ENCODE measurements around the gene DPRX.

Gene DPRX, protein sequence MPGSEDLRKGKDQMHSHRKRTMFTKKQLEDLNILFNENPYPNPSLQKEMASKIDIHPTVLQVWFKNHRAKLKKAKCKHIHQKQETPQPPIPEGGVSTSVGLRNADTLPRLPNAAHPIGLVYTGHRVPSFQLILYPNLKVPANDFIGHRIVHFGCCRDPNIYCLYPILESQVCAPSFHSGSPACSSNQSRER

DNA sequence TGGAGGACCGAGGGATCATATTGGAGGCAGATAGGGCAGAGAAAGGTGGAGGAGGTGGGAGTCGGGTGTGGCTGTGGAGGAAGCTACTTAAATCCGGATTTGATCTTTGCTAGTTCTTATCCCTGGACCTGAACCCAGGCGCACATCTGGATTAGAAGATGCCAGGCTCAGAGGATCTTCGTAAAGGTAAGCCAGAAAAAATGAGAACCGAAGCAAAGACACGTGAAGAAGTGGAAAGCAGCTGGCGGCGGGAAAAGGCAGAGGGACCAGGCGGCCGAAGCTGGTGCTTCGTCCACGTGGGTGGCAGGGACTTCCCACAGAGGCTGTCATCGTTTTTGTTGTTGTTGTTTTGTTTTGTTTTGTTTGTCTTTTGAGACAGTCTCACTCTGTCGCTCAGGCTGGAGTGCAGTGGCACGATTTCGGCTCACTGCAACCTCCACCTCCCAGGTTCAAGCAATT, at the start of gene DPRX:
Gene DPRX, plus strand, starts transcription at position 51 of the 459 bp plus-strand sequence. Its CDS starts 108 bp downstream, at position 159.
- no peak within 1 kb of the TSS for H3K4me3 ChIP-seq (ENCODE audit: low read depth, low read length)
- DNase-seq (ENCODE audit: low read depth) = no peak

DNA sequence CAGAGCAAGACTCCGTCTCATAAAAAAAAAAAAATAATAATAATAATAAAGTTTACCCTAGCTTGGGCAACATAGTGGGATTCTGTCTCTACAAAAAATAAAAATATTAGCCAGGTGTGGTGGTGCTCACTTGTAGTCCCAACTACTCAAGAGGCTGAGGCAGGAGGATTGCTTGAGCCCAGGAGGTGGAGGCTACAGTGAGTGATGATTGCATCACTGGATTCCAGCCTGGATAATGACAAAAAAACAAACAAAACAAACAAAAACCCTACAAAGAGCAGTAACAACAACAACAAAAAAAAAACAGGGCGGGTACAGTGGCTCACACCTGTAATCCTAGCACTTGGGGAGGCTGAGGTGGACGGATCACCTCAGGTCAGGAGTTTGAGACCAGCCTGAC, 48.6 kb upstream of the DPRX start:
- H3K4me3 ChIP-seq (ENCODE audit: low read depth, low read length) = no peak overlapping the region

DNA sequence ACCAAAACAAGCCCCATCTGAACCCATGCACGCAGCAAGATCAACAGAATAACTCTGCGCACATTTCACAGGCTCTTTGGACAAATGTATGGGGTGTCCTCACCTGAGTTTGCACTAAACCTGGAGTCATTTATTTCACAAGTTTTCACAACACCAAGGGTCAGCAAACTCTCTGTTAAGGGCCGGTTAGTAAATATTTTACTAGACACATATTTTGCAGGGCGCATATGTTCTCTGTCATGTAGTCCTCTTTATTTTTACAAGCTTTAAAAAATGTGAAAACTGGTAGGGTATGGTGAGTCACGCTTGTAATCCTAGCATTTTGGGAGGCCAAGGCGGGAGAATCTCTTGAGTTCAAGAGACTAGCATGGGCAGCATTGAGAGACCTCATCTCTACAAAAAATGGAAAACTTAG, 45.5 kb upstream of the DPRX start:
- no peak for DNase-seq (ENCODE audit: low read depth)
- H3K4me3 ChIP-seq (ENCODE audit: low read depth, low read length) = no peak overlapping the region

More for the DNA sequence above, 48.6 kb upstream of the DPRX start:
- DNase-seq (ENCODE audit: low read depth) = no peak

DNA sequence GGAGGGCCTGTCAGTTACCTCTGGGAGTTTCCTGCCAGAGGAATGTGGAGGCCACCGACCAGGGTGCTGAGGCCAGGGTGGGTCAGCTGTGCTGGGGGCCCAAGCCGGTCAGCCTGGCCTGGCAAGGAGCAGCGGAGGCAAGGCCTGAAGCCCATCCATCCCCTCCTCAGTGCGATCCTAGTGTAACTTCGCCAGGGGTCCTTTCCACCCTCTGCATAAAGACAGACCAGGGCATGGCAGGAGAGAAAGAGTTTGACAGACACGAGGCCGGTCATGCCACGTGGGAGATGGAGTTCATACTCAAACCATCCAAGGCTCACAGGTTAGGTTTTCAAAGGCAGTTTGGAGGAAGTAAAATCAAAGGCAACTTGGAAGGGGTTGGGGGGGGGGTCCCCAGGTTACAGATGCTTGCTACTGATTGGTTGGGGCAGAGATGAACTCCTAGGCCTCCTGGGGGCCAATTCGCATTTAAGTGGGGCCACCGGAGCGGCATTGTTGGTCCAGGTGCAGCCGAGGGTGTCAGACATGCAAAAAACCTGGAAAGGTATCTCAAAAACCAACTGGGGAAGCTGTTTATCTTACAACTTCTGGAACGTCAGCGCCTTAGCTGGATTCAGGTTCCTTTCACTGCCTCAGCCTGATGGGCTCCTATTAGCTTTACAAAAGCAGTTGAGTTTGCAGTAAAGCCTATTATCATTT, 36.8 kb upstream of the DPRX start:
- DNase-seq (ENCODE audit: low read depth) = no peak
- H3K4me3 ChIP-seq (ENCODE audit: low read depth, low read length) = no peak overlapping the region

GRCh38 chr19:53595510-53595867, 36.3 kb upstream of the DPRX start:
- no peak overlapping the region for H3K4me3 ChIP-seq (ENCODE audit: low read depth, low read length)
- no peak for DNase-seq (ENCODE audit: low read depth)

- H3K4me3 ChIP-seq (ENCODE audit: low read depth, low read length) = no peak overlapping the region
- DNase-seq (ENCODE audit: low read depth) = no peak
Measured at GRCh38 chr19:53596056-53596455, 35.7 kb upstream of the DPRX start.

DNA sequence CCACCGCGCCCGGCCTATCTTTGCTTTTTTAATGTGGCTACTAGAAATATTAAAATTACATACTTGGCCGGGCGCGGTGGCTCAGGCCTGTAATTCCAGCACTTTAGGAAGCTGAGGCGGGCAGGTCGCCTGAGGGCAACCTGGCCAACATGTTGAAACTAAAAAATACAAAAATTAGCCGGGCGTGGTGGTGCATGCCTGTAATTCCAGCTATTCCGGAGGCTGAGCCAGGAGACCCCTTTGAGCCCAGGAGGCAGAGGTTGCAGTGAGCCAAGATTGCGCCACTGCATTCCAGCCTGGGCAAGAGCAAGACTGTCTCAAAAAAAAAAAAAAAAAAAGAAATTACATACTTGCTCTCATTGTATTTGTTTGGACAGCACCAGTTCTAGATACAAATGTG, 34.8 kb upstream of the DPRX start:
- no peak for DNase-seq (ENCODE audit: low read depth)
- no peak overlapping the region for H3K4me3 ChIP-seq (ENCODE audit: low read depth, low read length)

GRCh38 chr19:53598361-53598760, 33.4 kb upstream of the DPRX start:
- no peak for DNase-seq (ENCODE audit: low read depth)
- H3K4me3 ChIP-seq (ENCODE audit: low read depth, low read length) = no peak overlapping the region

DNA sequence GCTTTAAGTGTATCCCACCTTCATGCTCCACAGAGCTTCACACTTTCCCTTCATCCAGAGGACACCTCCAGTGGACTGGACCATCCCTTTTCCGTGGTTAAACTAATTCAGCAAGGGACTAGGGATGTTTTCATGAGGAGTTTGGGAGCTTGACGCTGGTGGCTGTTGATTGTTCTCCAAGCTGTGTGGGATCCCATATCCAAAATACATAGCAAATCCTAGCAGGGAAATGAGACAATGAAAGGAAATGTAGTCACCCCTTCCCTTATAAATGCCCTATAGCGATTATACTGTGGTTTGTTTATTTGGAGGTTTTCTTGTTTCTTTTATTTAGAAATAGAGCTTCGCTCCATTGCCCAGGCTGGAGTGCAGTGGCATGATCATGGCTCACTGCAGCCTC, 31.6 kb upstream of the DPRX start:
- no peak for DNase-seq (ENCODE audit: low read depth)
- H3K4me3 ChIP-seq (ENCODE audit: low read depth, low read length) = no peak overlapping the region

GRCh38 chr19:53606031-53606430, 25.8 kb upstream of the DPRX start:
- no peak overlapping the region for H3K4me3 ChIP-seq (ENCODE audit: low read depth, low read length)
- no peak for DNase-seq (ENCODE audit: low read depth)

GRCh38 chr19:53608381-53608780, 23.4 kb upstream of the DPRX start:
- H3K4me3 ChIP-seq (ENCODE audit: low read depth, low read length) = no peak overlapping the region

GRCh38 chr19:53612762-53613526, 18.9 kb upstream of the DPRX start:
- no peak overlapping the region for H3K4me3 ChIP-seq (ENCODE audit: low read depth, low read length)
- no peak for DNase-seq (ENCODE audit: low read depth)

More at GRCh38 chr19:53608381-53608780, 23.4 kb upstream of the DPRX start:
- DNase-seq (ENCODE audit: low read depth) = no peak

- no peak overlapping the region for H3K4me3 ChIP-seq (ENCODE audit: low read depth, low read length)
- DNase-seq (ENCODE audit: low read depth) = no peak
Measured at GRCh38 chr19:53621885-53622740, 9.7 kb upstream of the DPRX start.

DNA sequence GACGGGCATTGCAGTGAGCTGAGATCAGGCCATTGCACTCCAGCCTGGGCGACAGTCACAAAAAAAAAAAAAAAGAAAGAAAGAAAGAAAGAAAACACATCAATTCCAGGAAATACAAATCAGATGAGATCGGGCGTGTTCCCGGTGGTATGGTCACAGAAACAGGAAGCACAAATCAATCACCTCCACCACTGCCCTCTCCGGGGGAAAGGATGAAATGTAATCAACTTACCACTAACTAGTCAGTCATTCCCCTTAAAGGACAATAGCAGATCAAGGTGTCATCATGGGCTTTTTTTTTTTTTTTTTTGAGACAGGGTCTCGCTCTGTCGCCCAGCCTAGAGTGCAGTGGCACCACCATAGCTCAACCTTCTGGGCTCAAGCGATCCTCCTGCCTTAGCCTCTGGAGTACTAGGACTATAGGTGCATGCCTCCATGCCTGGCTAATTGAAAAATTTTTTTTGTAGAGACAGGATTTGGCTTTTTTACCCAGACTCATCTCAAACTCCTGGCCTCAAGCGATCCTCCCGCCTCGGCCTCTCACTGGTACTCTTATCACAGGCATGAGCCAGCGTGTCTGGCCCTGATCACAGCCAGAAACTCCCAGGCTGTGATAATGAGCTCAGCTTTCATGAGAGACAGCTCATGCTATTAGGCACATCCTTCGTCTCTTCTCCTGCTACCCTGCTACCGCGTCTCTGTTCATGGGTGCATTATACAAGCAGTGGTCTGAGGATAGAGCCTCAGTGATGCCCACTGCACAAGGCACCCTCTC, 6.8 kb upstream of the DPRX start:
- H3K4me3 ChIP-seq (ENCODE audit: low read depth, low read length) = no peak overlapping the region
- no peak for DNase-seq (ENCODE audit: low read depth)

DNA sequence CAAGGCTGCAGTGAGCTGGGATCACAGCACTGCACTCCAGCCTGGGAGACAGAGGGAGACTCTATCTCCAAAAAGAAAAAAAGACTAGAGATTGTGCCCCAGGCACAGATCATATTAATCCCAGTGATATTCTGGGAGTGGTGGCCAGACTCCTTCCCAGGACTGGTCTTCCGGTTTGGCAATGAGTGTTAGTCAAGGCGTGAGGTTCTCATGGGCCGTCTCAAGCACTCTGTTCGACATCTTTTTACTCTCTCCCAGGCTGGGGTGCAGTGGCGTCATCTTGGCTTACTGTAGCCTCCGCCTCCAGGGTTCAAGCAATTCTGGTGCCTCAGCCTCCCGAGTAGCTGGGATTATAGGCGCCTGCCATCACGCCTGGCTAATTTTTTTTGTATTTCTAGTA, 5.3 kb upstream of the DPRX start:
- no peak for DNase-seq (ENCODE audit: low read depth)
- H3K4me3 ChIP-seq (ENCODE audit: low read depth, low read length) = no peak overlapping the region

- DNase-seq (ENCODE audit: low read depth) = no peak
- no peak overlapping the region for H3K4me3 ChIP-seq (ENCODE audit: low read depth, low read length)
Measured at GRCh38 chr19:53626976-53627375, 4.8 kb upstream of the DPRX start.

- no peak for DNase-seq (ENCODE audit: low read depth)
- H3K4me3 ChIP-seq (ENCODE audit: low read depth, low read length) = no peak overlapping the region
Measured at GRCh38 chr19:53634768-53635167, 3.0 kb downstream of the DPRX start.

DNA sequence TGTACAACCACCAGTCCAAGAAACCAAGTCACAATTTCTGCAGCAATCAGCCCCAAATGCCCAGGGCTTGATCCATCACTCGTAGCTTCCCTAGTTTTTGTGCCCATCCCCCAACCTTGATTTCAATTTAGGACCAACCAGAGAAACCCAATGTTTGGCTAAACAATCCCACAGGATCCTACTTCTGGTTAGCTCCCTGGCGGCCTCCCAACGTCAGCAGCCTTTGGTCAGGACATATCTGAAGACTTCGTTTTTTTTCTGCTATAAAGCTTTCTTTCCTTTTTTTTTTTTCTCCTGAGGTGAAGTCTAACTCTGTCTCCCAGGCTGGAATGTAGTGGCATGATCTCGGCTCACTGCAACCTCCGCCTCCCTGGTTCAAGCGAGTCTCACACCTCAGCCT, 7.7 kb downstream of the DPRX start:
- no peak for DNase-seq (ENCODE audit: low read depth)
- H3K4me3 ChIP-seq (ENCODE audit: low read depth, low read length) = no peak overlapping the region
